Thymus (tissue), 11 donors: ENCODE data around the gene HAAO. TPM values are rescaled to one million over a fixed set of nuclear protein-coding genes. Genes with fewer than 3 reads are reported as not detected.
A peak's percentile ranks its signal among the peaks of the same experiment; 100 is the strongest.

Experiments
- DNase-seq, 9 donors: peaks; one replicate each; pipeline ENCODE4 v3.0.0-alpha.2; 2013; ENCODE audit warnings: low spot score in 9 of 9, low read depth in 6 of 9, missing footprints in 1 of 9
- H3K27ac ChIP-seq, 2 donors: one replicate each; pipeline ENCODE4 v1.5.1; 2013; ENCODE audit warnings: control low read depth in 1 of 2, low read depth in 1 of 2, low read length in 1 of 2, mild to moderate bottlenecking in 1 of 2, moderate library complexity in 1 of 2
- H3K27me3 ChIP-seq, 2 donors: one replicate each; pipeline ENCODE4 v1.5.1; 2013; ENCODE audit warnings: low read length in 1 of 2; ENCODE audit not compliant: control insufficient read depth in 2 of 2, insufficient read depth in 1 of 2
- H3K36me3 ChIP-seq, 2 donors: one replicate each; pipeline ENCODE4 v1.5.1; 2013; ENCODE audit warnings: low read length in 1 of 2, mild to moderate bottlenecking in 1 of 2, moderate library complexity in 1 of 2; ENCODE audit not compliant: control insufficient read depth in 2 of 2, insufficient read depth in 2 of 2
- H3K4me1 ChIP-seq, 2 donors: one replicate each; pipeline ENCODE4 v1.5.1; 2013; ENCODE audit warnings: low read length in 2 of 2; ENCODE audit not compliant: control insufficient read depth in 2 of 2, insufficient read depth in 2 of 2
- H3K4me3 ChIP-seq, 2 donors: one replicate each; pipeline ENCODE4 v1.5.1; 2013; ENCODE audit warnings: low read length in 2 of 2, control low read depth in 1 of 2, mild to moderate bottlenecking in 1 of 2
- H3K9me3 ChIP-seq, 2 donors: one replicate each; pipeline ENCODE4 v1.5.1; 2013; ENCODE audit warnings: low read length in 1 of 2, mild to moderate bottlenecking in 1 of 2; ENCODE audit not compliant: control insufficient read depth in 2 of 2, insufficient read depth in 1 of 2
- WGBS: extraction: QIAGEN DNeasy Blood & Tissue Kit; methylation state at CpG from one replicate; pipeline ENCODE4 v1.1.7; 2013; 5-methylcytosine and 5-hydroxymethylcytosine counted together
- polyA plus RNA-seq: library from polyadenylated mRNA; stranded (reverse); fragments of 200-250 nt; gene quantifications from one replicate; pipeline ENCODE4 v1.2.3, GENCODE V29; 2013
- total RNA-seq: library from RNA; stranded (reverse); fragments of 120-200 nt; gene quantifications from one replicate; pipeline ENCODE4 v1.2.4, GENCODE V29; 2013
- donor health status: healthy.

Gene HAAO
- total and polyA plus RNA-seq, 2 donors, result 4.6 to 6.2 TPM

DNA sequence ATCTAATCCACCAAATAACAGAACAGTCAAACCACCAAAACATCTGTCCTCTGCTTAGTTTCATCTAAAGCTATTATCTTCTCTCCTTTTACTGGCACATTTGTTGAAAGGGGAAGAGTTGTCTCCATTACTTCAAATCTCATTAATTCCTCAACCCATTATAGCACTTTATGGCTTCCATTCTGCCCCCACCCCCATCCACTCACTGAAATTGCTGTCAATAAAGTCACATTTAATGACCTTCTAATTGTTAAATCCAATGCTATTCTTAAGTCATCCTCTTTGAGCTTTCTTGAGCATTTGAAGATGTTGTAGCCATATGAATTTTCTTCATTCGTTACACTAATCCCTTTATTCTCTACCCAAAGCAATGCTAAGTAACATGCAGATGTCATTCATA lies 33.6 kb downstream of the HAAO start:
- Histone ChIP-seq H3K4me3 (no peak overlapping the region), H3K9me3 (peaks cover under 1 to 3% of the 10 kb centered on the region in 2 donors), H3K27ac (no peak overlapping the region), H3K4me1 (peaks cover 4 to 17% of the 10 kb centered on the region in 2 donors), H3K36me3 (peaks cover 79 to 83% of the 10 kb centered on the region in 2 donors), H3K27me3 (no peaks in the 10 kb centered on the region)
- 99% methylated on average over 1 of the region's 1 CpG for WGBS
- no peak for DNase-seq

DNA sequence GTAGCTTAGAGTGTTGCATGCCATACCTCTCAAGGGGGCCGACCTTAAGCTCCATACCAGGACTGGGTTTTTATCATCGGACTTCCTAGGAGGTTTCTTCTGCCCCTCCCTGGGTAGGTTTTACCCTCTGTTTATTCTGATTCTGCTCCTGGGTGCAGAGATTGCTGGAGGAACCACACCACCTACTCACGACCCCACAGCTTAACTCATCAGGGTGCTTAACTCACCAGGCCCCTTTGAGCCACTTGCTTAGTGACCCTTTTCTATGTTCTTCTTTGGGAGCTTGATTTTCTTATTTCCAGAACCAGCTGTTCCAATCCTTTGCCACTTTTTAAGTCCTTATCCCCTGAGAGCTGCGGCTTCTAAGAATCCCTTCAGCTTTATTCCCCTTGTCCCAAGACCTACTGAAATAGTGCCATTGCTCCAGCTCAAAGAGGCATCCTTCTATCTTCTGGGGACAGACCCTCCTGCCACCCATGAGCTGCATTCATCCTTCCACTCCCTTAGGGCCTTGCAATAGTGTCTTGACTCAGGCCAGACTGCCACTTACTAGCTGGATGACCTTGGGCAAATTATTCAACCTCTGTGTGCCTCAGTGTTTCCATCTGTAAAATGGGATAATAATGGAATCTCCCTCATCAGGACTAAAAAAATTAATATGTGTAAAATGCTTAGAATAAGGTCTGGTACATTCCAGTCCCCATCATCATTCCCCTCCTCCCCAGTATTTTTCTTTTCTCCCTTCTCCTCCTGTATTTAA lies 34.2 kb downstream of the HAAO start:
- Histone ChIP-seq H3K9me3 (peaks cover 0 to 3% of the 10 kb centered on the region in 2 donors), H3K27me3 (no peaks in the 10 kb centered on the region), H3K27ac (no peak overlapping the region), H3K4me3 (no peak overlapping the region), H3K36me3 (peaks cover 82 to 84% of the 10 kb centered on the region in 2 donors), H3K4me1 (peaks cover 4 to 23% of the 10 kb centered on the region in 2 donors)
- WGBS, result 86% methylated on average over 4 of the region's 4 CpGs
- no peak for DNase-seq

DNA sequence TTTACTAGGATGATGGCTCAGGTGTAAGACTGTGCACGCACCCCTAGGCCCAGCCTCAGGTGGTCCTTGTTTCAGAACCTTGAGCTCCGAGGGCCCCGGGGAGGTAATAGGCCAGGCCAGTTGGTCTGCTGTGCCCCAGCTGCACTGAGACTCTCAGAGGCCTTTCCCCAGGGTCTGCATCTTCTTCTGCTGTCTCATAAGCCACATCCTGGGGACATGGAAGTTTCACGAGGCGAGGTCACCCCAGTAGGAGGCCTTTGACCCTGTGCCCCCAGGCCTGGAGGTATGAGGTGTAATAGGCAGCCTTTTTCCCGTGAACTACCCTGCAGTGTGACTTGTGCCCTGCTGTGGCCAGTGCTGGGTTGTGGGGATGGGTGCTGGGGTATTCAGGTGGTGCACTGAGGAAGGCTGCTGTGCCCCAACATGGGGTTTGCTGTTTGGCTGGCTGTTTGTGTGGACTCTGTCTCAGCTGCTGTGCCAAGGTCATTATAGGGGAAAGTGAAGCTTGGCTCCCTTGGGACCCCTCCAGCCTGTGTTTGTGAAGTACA lies 35.3 kb downstream of the HAAO start:
- Histone ChIP-seq H3K4me1 (peaks cover 12 to 32% of the 10 kb centered on the region in 2 donors), H3K9me3 (peaks cover 0 to 3% of the 10 kb centered on the region in 2 donors), H3K36me3 (peaks cover 83 to 87% of the 10 kb centered on the region in 2 donors), H3K4me3 (no peak overlapping the region), H3K27me3 (no peaks in the 10 kb centered on the region), H3K27ac (no peak overlapping the region)
- WGBS, result 93% methylated on average over 6 of the region's 6 CpGs
- no peak for DNase-seq

DNA sequence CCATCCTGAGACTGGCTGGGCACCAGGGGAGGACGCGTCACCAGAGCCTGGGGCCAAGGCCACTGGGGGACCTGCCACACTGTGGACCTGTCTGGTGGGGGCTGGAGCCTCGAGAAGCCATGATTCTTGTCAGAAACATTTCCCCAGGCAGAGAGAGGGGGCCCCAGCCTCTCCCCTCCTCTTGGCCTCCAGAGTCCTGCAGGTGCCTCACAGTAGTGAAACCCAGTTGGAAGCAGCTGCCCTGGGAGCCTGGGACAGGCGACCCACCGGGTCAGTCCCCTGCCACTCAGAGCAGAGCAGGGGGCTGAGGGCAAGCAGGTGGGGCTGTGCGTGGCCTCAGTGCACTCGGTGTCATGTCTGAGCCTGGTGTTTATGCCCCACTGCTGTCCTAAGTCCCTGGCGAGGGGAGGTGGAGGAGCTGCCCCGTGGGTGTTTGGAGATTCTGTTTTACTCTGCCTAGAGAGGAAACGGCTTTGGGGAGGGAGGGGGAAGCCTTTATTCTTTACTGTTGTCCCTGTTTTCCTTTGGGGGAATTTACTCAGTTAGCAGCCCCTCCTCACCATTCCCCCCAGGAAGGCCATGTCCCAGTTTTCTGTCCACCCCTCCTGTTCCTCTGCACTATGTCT lies 36.1 kb downstream of the HAAO start:
- H3K27me3 ChIP-seq, result no peaks in the 10 kb centered on the region
- peaks cover 81 to 88% of the 10 kb centered on the region in 2 donors for H3K36me3 ChIP-seq
- WGBS, result 94% methylated on average over 10 of the region's 10 CpGs
- no peak overlapping the region for H3K27ac ChIP-seq
- peaks cover 12 to 39% of the 10 kb centered on the region in 2 donors for H3K4me1 ChIP-seq
- no peak overlapping the region for H3K4me3 ChIP-seq
- H3K9me3 ChIP-seq, result peaks cover 0 to 3% of the 10 kb centered on the region in 2 donors
- DNase-seq, result no peak

DNA sequence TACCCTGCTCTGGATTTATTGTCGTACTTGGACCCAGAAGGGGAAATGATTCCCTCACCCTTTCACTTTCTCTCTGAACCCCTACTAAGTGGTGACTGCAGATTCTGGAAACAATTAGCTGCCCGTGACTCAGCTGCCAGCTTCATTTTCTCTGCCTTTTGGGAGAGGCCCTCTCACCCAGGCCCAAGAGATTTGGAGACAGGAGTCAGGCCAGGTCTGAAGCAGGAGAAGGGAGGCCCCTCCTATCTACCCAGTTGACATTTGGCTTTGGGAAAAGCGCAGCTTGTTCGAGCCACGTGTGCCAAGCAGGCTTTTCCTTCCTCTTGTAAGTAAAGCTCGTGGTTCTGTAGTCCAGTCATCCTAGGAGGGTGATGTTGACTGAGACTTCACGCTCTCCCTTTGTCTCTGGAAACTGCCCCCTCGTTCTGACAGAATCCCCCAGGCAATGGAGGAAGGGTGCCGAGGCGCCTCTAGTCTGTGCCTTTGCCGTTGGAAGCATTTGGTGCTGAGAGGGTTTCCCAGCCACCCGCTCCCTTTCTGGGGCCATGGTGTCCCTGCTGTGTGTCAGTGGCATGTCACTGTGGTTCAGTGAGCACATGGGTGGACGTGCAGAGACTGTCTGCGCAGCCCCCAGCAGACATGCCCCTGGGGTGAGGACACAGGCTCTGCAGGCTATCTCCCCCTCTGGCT lies 37.0 kb downstream of the HAAO start:
- 83% methylated on average over 14 of the region's 14 CpGs for WGBS
- Histone ChIP-seq H3K27ac (no peak overlapping the region), H3K27me3 (no peaks in the 10 kb centered on the region), H3K36me3 (peaks cover 81 to 88% of the 10 kb centered on the region in 2 donors), H3K4me1 (peaks cover 12 to 40% of the 10 kb centered on the region in 2 donors), H3K4me3 (no peak overlapping the region), H3K9me3 (peaks cover 0 to 3% of the 10 kb centered on the region in 2 donors)
- DNase-seq, result no peak

DNA sequence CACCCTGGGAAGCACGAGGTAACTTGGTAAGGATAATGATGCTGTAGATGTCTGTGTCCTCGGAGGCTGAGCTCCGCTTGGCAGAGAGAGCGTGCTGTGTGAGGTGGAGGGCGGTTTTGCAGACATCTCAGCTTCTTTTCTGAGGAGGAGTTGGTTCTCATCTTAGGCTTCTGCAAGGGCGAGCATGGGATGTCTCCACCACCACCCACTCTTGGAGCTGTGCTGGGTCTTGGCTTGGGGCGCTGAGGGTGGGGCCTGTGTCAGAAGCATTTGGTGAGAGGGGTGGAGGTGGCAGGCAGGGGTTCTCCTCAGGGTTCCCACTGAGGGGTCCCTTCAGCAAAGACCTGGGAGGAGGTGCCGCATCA lies 37.6 kb downstream of the HAAO start:
- Histone ChIP-seq H3K9me3 (peaks cover 0 to 3% of the 10 kb centered on the region in 2 donors), H3K4me1 (peaks cover 12 to 40% of the 10 kb centered on the region in 2 donors), H3K27me3 (no peaks in the 10 kb centered on the region), H3K4me3 (no peak overlapping the region), H3K27ac (peak overlapping the region in 1 of 2 donors; percentile 35), H3K36me3 (peaks cover 76 to 86% of the 10 kb centered on the region in 2 donors)
- DNase-seq, result no peak
- 89% methylated on average over 8 of the region's 8 CpGs for WGBS

DNA sequence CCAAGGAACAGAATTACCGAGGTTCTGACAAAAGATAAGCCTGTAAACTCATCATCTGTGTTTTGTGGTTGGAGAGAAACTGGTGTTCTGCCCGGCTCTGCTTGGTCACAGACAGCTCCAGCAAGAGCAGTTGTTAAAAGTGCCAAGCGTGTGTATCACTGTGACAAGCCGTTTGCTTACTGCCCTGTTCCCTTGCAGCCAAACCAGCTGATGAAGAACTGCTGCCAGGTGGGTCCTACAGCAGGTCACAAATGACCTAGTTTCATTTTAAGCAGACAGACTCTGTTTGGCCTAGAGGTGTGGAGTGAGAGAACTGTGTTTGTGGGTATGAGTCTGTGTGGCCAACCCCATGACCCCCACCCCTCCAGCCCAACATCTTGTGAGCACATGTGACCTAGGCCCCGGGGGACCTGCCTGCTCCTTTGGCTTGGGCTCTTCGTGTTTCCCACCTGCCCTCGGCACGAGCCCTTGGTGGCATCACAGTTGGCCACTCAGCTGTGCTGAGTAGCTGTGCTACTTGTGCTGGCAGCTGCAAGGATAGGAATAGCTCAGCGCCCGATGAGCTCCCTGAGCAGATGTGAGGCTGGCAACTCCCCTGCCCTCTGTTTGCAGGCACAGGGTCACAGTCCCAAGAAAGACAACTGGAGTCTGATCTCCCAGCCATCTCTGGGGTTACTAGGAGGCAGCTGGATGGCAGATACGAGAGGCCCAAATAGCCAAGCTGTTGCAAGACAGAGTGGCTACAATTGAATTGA lies 38.2 kb downstream of the HAAO start:
- H3K4me3 ChIP-seq, result no peak overlapping the region
- peak in 8 of 9 donors; percentile 9 to 67 (median 28) for DNase-seq
- WGBS, result 19% methylated on average over 11 of the region's 11 CpGs
- H3K4me1 ChIP-seq, result peaks cover 12 to 40% of the 10 kb centered on the region in 2 donors
- H3K9me3 ChIP-seq, result peaks cover 0 to 3% of the 10 kb centered on the region in 2 donors
- peak overlapping the region; percentile 35 to 37 for H3K27ac ChIP-seq
- no peaks in the 10 kb centered on the region for H3K27me3 ChIP-seq
- H3K36me3 ChIP-seq, result peaks cover 77 to 81% of the 10 kb centered on the region in 2 donors
